Measurements from ENCODE around the gene PIK3AP1.

Gene PIK3AP1

DNA sequence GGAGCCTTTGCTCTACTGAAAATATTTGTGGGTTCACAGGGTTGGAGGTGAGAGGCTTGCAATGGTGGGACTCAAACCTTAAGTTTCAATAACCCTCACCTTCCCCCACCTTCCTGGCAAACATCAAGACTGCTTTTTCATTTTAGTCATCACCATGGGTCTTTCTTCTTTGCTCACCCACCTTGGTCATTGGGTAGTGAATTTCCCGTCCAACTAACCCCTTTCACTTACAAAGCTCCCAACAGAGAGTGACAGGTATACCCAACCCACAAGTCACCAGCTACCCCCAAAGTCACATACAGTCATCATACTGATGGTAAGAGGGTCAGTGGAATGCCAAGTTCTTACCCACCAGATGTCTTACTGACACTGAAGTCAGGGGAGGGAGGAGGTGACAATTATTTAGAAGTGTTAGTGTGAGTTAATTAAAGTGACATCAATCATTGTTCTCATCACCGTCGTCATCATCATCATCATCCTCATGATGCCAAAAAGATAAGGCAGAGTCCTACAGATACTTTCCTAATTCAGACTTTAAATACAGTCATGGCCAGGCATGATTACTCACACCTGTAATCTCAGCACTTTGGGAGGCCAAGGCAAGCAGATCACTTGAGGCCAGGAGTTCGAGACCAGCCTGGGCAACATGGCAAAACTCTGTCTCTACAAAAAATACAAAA lies 49.0 kb downstream of the PIK3AP1 start:
- DNase-seq, result no peak

DNA sequence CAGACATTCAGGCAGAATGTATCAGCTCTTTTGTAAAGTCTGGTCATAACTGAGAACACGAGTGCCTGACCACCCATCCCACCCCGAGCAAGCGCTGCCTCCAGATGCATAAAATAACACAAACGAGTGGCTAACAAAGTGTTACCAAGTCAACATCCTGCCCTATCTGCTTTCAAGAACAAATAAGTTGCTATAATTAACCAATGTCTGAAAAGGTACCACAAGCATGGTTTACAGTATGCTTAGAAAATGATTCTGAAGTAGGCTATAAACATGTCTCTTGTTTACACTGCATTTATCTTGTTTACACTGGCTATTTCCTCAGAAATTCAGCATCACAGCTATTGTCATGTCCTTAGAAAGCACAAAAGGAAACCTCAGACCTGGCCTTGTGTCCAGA lies 49.5 kb downstream of the PIK3AP1 start:
- no peak for DNase-seq

DNA sequence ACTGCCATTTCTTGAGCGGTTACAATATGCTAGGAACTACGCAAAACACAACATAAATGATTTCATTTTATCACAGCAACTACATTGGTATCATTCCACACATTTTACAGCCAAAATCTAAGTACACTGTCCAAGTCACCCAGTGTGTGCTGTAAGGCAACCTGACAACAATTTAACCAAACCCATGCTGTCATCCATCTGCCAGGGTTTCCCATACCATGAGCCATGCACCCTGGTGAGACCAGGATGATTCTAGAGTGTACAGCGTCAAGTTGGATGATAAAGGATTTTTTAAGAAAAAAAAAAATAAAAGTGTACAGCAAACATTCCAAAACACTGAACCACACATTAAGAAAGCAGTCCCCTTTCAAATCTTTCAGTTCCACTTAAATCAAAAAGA lies 52.9 kb downstream of the PIK3AP1 start:
- DNase-seq, result no peak

DNA sequence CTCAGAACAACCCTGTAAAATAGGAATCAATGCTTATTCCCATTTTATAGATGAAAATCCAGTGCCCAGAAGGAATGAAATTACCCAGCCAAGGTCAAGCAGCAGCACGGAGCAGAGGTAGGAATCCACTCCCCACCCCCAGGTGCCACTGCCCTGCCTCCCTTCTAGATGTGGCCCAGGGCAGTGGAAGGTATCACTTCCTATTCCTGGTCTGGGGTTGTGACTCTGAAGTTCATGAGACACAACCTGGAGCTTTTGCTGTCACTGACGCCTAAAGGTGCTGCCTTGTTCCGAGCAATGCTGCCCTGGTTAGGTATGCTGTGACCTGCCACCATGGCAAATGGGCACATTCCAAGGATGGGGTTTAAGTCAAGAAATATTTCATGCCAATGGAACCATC lies 53.6 kb downstream of the PIK3AP1 start:
- no peak for DNase-seq

DNA sequence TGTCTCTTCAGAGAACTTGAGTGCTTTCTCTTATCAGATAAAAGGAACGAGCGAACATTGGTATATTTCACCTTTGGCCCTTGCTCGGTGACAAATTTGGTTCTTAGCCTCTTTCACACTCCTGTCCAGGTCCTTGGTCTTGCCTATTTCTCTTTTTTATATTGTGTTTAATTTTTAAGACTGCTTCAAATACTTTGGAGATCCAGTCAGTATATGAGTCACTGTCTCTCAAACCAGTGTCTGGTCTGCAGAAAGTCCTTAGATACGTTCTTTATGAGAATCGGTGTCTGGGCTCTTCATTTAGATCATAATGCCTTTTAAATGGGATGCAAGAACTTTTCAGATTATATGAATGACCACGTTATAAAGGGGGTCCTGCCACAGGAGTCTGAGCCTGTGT lies 55.0 kb downstream of the PIK3AP1 start:
- no peak for DNase-seq

DNA sequence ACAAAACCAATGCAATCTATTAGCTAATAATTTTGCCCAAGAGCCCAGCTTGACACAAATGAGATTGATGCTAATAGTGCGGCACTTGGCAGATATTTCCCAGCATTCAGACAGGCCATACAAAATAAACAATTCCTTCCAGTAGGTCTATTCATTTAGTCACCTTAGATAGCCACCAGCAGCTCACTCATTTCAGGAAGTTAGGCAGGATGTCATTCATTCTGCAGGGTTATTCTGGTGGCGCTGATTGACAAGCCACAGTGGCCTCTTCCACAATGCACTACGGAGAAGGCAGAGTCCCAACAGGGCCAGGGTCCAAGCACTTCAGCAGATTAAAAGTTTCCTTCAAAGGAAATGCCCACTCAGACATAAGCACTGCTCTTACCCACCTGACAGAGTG lies 55.8 kb downstream of the PIK3AP1 start:
- DNase-seq, result no peak

DNA sequence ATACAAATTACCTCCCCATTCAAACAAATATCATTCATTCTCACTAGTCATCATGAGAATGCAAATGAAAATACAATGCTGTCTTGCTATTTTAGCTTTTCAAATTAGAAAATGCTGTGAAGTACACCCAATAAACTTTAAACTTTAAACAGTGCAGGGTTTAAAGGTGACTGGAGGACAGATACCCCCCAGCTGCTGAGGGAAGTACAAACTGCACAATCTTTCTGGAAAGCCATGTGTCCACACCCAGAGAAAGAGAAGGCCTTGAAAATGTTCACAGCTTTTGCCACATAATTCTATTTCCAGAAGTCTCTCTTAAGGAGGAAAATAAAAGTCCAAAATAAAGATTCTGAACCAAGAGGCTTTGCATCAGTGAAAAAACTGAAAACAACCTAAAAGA lies 56.5 kb downstream of the PIK3AP1 start:
- DNase-seq, result no peak

DNA sequence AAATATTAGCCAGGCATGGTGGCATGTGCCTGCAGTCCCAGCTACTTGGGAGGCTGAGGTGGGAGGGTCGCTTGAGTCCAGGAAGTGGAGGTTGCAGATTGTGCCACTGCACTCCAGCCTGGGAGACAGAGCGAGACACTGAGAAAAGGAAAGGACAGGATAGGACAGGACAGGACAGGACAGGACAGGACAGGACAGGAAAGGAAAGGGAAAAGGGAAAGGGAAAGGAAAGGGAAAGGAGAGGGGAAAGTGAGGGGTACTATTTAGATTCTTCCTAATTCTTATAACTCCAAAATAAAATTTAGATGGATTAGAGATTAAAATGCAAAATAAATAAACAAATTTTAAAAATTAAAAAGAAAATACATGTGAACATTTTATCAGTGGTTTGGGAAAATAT lies 58.7 kb downstream of the PIK3AP1 start:
- no peak for DNase-seq

DNA sequence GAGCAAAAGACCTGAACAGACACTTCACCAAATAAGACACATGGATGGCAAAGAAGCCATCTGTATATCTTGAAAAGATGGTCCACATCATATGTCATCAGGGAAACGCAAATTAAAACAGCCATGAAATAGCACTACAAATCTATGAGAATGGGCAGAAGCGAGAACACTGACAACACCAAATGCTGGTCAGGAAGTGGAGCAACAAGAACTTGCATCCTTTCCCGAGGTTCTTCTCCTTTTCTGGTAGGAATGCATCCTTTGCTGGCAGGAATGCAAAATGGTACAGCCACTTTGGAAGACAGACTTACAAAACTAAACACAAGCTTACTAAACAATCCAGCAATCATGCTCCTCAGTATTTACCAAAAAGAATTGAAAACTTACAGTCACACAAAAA lies 60.0 kb downstream of the PIK3AP1 start:
- no peak for DNase-seq

DNA sequence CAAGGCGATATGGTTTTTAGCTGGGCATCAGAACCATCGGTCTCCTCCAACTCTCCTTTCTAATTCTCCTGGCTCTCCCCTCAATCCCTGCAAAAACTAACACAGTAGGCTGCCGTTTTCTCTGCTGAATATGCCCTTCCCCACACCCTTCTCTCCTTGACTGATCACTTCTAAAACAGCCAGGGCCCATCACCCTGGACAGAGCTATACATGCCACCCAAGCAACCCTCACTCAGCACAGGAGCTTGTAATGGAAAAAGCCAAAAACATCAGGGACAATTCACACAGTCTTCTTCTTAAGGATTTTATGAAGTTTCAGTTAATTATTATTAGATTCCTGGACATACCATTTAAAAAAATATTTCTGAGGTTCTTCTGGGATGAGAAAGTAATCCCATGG lies 61.5 kb downstream of the PIK3AP1 start:
- DNase-seq, result no peak

DNA sequence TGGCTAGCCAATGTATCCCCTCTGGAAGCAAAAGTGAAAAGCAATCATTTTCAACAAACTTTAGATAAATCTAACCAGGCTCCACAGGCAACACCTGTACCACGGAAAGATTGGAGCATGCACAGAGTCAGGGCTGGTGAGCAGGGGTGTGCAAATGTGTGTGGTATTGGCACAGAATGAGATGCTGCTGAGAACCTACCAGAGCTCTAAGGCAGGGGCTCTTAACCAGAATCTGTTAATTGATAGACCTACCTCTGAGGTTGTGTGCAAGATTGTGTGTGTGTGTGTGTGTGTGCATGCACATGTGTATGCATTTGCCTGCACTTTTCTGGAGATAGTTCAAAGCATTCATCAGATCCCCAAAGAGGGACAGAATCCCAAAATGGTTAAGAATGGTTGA lies 62.9 kb downstream of the PIK3AP1 start:
- no peak for DNase-seq

DNA sequence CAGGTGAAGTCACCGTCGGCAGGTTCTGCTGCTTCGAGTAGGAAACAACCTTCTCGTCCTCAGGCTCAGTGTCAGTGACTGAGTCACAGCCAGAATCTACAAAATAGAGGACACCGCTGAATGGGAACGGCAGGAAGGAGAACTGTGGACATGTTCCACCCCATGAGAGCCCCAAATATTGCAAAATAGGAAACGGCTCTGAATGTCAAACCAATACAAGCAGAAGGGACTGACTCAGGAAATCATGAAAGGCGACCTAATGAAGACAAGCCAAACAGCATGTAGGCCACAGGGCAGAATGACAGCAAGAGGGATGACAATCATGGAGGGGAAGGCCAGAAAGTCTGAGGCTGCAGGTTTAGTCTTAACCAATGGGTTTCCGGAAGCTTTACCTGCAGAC lies 63.5 kb downstream of the PIK3AP1 start:
- DNase-seq, result no peak

DNA sequence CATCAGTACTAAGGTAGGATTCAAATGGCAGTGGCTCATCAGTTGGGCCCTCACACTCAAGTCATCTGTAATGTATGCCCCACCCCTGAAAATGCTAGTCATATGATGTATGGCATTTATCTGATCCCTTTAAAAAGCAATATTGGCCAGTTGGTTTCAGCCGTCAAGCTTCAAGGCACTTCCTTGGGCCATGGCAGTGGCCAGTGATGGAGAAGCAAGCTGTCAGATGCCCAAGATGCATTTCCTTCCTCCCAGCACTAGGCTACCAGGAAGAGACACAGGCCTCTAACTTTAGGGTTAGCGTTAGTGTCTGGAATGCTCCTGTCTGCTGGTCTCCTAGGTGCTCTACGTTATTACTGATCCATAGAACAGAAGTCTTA lies 64.1 kb downstream of the PIK3AP1 start:
- no peak for DNase-seq

DNA sequence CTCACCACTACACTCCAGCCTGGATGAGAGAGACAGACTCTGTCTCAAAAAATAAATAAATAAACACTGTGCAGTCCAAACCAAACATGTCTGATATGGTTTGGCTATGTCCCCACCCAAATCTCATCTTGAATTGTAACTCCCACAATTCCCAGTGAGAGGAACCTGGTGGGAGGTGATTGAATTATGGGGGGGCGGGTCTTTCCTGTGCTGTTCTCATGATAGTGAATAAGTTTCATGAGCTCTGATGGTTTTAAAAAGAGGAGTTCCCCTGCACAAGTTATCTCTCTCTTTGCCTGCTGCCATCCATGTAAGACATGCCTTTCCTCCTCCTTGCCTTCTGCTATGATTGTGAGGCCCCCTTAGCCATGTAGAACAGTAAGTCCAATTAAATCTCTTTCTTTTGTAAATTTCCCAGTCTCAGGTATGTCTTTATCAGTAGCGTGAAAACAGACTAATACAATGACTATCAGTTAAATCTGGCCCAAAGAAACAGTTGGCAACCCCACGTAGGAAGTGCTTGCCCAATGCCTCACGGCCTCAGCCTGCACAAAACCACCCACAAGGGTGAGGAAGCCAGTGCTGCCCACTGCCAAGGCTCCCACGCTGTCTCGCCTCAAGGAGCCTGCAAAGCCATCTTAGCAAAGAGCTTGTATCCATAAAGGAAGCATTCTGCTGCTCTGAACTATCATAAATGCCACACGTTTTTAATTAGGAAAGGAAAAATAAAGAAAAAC lies 64.7 kb downstream of the PIK3AP1 start:
- DNase-seq, result no peak

DNA sequence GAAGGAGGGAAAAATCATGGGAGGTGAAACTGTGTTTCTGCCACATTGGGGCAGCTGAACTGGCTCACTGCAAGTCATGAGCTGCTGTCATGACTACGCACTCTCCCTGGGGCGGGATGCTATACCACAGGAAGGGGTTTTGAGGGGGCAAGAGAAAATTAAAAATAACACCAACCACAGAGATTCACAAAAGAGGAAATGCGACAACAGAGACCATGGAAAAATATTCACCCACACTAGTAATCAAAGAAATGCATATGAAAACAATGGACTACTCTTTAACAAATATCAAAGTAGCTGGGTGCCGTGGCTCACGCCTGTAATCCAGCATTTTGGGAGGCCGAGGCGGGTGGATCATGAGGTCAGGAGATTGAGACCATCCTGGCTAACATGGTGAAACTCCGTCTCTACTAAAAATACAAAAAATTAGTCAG lies 68.3 kb downstream of the PIK3AP1 start:
- DNase-seq, result peak; percentile 54

DNA sequence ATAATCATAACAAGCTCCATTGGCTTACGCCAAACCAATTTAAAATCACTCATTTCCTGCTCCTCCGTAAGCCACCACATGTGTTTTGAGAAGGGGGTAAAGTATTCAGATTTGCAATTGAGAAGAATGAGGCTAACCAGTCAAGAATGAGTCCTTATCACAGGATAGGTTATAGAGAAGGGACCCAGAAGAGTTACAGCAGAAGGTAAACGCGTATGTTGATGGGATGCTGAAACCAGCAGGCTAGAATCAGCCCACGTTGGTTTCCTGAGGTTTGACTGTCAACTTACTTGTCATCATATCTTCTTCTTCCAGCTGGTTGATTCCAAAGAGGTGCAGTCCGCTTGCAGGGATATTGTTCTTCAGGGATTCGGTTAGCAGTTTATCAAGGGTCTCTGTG lies 69.4 kb downstream of the PIK3AP1 start:
- DNase-seq, result no peak

DNA sequence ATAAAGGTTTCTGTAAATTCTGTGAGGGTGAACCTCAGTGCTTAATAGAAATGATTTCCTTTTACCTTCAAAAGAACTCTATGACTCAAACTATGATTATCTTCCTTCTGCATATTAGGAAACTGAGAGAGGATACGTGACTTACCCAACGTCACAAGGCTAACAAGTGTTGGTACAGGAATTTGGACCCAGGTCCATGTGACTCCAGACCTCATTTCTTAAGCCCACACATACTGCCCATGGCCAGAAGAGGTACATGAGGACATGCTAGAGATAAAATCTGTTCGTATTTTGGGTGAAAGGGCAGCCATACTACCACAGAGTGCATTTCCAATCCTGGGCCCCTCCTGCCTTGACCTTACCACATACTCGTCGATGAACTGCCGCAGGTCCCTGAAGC lies 72.0 kb downstream of the PIK3AP1 start:
- no peak for DNase-seq

DNA sequence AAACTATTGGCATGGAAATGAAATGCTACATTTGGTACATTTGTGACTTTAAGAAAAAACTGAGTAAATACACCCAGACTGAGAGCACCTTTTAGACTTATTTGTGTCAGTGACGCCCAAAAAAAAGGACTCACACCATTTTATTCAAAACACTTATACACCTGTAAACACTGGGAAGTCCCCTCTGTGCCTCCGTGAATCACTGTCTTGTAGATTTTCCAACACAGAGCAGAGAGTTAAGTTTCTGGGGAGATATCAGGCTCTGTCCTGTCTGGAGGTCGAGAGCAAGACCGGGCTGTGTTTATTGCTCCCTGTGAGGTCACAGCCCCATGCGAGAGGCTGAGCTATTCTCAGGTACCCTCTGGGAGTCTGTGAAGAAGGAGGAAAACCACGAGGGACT lies 72.8 kb downstream of the PIK3AP1 start:
- no peak for DNase-seq

DNA sequence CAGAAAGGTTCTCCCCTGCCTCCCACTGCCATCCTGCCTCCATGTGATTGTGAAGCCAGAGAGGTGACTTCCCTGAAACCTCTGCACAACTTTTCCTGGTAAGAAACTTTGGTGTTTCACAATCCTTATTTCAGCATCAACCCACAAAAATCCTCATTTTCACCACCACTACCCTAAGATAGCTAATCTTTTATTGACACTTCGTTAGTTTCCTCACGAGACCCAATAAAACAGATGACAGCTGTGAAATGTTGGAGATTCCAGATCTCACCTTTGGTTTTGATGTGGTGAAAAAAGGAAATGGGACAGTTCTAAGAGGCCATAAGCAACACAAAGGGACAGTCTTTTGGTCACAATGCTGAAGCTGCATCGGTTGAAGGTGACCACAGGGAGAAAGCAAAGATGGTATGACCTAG lies 73.6 kb downstream of the PIK3AP1 start:
- no peak for DNase-seq

DNA sequence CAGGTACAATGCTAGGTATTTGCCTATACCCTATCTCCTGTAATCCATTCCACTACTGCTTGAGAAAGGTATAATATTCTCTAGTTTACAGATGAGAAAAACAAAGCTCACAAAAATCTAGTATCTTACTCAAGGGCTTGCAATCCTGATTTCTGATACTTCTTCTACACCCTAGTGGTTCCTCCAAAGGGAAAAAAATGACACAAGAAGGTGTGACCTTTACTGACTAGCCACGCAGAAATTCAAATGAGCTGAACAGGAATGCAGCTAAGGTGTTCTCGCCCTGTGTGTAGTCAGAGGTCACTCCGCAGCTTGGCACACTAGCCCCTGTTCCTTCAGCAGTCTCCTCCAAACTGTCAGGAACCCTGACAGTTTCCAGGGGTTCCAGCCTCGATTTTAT lies 74.0 kb downstream of the PIK3AP1 start:
- DNase-seq, result no peak

DNA sequence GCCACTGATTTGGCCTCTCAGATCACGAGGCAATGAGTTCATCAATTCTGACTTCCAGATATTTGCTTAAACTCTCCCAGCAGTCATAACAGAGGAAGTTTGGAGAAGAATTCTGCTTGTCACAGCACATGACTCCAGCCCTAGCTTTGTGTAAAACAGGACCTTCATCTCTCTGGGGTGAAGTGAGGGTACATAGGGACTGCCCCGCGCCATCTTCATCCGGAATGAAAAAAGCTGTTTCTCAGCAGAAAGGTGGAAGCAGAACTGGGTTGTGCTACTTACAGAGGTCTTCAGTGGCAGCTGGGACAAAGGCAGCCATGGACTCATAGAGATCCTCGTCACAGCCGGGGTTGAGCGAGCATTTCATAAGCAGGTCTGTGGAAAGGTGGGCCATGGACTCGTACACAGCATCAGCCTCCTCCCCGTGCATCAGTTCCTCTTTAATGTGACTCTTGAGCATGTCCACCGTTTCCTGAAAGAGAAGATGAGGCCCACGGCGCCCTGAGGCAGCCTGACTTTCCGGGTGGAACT lies 75.1 kb downstream of the PIK3AP1 start:
- DNase-seq, result no peak

DNA sequence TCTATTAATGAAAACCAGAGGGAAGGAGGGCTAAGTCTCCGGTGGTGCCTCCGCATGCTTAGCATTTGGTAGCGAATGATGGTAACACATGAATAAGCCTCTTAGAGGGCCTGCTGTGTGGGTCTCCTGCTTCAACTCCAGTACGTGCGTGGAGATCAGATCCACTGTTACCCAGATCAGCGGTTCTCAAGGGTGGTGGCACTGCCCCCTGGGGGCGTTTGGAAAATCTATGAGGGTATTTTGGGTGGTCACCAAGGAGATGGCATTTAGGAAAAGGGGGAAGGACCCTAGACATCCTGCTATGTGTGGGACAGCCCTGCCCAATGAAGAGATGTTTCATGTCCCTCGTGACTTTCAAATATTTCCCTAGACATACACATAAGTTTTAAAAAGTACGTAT lies 76.4 kb downstream of the PIK3AP1 start:
- DNase-seq, result no peak

DNA sequence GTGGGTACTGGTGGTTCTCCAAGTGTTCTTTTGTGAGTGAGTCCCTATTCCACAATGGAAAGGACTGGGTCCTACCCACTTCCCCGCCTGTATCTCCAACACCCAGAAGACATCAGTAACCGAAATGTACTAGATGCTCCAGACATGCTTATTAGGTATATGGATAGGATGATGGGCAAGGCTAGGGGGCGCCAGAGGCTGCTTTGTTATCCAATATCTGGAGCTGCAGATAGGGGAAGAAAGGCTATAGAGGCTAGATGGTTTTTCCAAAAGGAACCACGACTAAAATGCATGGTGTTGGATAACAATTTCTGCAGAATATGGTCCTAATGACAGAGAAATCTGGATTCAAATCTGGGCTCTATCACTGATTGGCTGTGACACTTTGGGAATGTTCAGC lies 77.3 kb downstream of the PIK3AP1 start:
- peak; percentile 63 for DNase-seq

DNA sequence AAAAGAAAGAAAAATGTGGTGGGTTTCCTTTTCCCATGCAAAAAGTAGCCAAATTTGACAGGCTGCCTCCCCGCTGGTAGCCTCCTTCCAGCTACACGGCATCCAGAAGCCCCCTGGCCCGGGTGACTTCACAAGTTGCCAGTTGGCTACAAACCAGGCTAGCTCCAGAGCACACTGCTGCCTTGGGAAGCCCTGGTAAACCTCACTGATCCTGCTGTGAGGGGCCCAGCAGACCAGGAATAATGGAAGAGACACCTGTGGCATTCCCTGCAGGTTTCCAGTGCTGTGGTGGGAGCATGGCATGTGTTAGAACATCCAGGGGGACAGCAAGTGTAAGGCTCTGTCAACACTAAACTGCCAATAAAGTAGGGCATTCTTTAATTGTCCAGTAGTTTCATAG lies 77.8 kb downstream of the PIK3AP1 start:
- DNase-seq, result no peak
